Activated gamma-delta T cell treated with Interleukin-2 at 50 U/mL for 16 hours (primary cell): Measurements from ENCODE around the gene MUSTN1.

Experiments used
- DNase-seq: peaks from one replicate; pipeline ENCODE4 v3.0.0-alpha.2; 2020

MUSTN1 gene

GRCh38 chr3:52798978-52799476 lies 35.8 kb downstream of the MUSTN1 start:
- DNase-seq, result no peak

- DNase-seq, result no peak
Observed at GRCh38 chr3:52798376-52798977, 36.3 kb downstream of the MUSTN1 start.

- DNase-seq, result no peak
Observed at GRCh38 chr3:52796411-52796810, 38.4 kb downstream of the MUSTN1 start.

DNA sequence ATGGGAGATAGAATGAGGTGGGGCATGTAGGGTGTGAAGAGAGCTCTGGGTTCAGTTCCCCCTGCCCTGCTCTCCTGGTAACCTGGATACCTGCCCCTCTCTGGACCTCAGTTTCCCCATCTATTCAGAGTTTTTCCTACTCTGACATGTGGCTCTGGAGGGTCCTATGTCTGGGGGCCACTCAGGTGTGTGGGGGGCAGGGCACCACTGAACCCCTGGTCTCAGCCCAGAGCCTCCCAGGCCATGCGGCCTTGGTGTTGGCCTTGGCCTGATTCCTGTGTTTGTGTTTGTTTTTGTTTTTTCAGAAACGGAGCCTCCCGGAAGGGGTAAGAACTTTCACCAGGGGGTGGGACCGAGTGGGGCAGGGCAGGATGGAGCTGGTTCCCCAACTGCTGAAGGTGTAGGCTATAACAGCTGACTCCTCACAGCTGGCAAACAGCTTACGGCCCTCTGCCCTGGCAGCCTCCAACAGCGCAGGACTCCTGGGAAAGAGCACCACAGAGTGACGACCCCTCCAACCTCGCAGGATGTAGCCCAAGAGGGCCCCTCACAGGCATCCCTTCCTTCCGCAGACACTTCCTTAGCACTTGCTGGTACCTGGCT lies 39.4 kb downstream of the MUSTN1 start:
- DNase-seq, result no peak

DNA sequence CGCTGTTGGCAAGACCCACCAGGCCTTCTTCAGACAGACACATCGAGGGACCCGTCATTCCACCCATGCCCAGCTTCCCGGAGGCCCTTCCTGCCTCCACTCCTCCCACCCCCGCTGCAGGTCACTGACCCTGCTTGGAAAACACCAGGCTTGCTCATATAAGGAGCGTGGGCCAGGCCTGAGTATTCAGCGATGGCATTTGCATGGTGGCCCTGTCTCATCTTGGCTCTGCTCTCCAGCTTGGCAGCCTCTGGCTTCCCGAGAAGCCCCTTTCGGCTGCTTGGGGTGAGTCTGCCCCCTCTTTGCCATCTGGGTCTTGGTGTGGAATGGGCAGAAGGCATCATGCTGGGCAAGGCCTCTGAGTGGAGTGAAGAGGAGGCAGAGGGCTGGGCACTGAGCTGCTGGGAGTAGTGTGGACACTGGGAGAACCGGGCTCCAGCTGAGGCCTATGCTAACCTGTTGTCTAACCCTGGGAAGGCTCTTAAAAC lies 40.2 kb downstream of the MUSTN1 start, which contains the start of gene ITIH3:
TSS of gene ITIH3 (plus strand) at position 185 of the 488 bp plus-strand sequence. CDS start at position 193, 8 bp downstream.
- no peak for DNase-seq

DNA sequence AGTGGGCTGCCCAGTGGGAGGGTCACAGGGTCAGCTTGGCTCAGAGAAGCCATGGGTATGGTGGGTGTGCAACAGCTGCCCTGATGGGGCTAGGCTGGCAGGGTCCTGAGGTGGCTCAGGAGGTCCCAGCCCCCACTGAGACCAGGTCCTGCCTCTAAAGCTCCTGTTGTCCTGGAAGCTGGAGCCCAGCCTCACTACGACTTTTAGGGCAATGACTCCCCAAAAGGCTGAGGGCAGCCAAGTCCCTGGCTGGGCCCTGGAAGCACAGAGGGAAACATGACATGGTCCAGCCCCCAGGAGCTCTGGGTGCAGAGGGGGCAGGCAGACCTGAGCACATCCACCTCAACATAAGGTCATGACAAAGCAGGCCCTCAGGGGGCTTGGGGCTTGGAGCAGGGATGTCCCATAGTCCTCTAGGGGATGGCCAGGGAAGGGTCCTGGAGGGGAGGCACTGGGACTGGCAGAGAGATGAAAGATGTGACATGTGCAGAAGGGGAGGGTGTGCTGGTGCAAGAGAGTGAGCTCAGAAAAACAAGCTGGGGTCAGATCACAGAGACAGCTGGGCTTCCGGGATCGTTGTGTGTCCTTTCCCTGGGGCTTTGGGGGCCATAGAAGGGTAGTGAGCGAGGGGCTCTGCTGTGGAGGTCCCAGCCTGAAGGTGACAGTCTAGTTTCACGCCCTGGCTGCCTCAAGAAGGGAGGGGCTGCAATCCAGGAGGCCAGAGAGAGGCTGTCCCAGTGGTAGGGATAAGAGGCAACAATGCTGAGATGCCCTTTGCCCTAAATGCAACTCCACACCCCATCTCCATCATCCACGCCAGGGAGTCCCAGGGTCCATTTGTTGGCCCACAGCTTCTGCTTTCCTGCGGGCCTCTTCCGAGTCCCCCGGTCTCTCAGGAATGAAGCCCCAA lies 40.9 kb downstream of the MUSTN1 start:
- DNase-seq, result no peak

- DNase-seq, result no peak
Observed at GRCh38 chr3:52792961-52793695, 41.7 kb downstream of the MUSTN1 start.

DNA sequence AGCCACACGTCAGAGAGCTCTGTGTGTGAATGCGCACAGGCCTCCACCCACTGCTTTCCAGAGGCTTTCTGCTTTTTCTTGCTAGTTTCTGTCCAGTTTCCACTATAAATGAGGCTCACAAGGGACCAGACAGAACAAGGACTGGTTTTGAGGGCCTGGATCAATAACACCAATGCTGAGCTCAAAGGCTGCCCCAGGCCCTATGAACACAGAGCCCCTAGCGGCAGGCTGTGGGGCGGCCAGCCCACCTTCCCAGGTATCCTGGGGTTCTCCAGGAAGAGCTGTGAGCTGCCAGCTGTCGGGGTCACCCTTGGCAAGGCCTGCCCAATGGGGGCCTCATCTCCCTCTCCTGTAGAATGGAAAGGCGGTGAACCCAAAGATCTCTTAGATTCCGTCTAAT lies 42.4 kb downstream of the MUSTN1 start:
- DNase-seq, result no peak

DNA sequence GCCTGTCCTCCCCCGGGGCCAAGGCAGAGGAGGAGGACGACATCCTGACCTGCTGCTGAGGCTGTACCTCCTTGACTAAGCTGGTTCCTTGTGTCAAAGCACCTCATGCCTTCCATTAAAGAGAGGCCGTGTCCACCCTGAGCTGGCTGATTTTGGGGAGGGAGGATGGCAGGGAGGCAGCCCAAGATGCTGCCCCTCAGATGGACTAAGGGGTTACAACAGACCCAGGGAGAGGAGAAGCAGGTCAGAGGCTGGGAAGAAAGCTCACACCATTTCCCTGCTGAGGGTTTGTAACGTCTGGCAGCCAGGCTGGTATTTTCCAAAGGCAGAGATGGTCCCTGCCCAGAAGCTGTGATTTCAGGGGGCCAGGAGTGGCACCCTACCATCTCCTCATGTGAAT lies 42.9 kb downstream of the MUSTN1 start:
- DNase-seq, result no peak

GRCh38 chr3:52791366-52791765 lies 43.5 kb downstream of the MUSTN1 start:
- no peak for DNase-seq

- no peak for DNase-seq
Observed at GRCh38 chr3:52790741-52791140, 44.1 kb downstream of the MUSTN1 start.

GRCh38 chr3:52790337-52790736 lies 44.5 kb downstream of the MUSTN1 start:
- DNase-seq, result no peak

GRCh38 chr3:52789746-52790040 lies 45.1 kb downstream of the MUSTN1 start:
- no peak for DNase-seq

DNA sequence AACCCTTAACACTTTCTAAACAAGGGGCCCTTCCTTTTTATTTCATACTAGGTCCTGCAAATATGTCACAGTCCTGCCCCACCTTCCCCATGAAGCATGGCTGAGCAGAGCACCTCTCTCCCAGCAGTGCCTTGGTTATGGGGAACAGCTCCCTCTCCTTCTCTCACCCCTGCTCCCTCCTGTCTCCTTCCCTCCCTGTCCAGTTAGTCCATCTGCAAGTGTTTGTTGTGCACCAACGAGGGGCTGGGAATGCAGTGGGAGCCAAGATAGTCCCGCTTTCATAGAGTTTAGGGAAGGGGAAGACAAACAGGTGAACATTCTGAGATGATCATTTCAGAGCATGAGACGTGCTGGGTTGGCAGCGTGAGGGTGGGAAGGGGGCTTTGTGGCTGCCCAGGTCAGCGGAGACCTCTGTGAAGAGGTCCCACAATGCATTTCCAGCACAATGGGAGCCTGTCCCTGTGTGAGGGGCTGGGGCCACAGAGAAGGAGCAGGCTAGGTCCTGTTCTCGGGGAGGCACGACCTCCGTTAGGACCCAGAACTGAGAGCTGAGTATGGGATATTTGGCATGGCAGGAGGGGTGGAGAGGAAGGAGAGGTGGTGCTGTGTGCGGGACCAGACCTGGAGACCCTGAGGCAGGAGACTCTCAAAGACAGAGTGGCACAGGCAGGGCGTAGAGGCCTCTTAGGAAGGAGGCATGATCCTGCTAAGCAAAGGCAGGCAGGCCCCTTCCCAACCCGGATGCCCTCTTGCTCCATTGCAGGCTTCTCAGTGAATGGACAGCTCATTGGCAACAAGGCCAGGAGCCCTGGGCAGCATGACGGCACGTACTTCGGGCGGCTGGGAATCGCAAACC lies 45.7 kb downstream of the MUSTN1 start:
- DNase-seq, result no peak

- no peak for DNase-seq
Observed at GRCh38 chr3:52787672-52788625, 46.9 kb downstream of the MUSTN1 start.

DNA sequence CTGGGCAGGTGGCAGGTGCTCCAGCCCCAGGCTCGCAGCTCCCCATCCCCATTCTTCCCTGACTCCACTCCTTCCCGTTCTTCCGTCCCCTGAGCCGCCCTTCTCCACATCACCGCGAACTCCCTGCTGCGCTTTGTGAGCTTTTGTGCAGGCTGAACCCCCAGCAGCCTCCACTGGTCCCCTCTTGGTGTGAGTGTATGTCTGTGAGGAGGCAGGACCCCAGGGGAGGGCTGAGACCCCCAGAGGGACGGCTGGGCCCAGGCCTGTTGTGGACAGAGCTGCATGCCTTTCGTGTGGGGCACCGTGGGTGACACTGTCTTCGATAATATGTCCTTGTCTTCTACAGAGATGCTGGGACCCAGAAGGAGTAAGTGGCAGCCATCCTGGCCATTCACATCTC lies 47.6 kb downstream of the MUSTN1 start:
- no peak for DNase-seq

- DNase-seq, result no peak
Observed at GRCh38 chr3:52786330-52787215, 48.2 kb downstream of the MUSTN1 start.

- DNase-seq, result no peak
Observed at GRCh38 chr3:52784931-52785590, 49.8 kb downstream of the MUSTN1 start.

GRCh38 chr3:52784021-52784621 lies 50.7 kb downstream of the MUSTN1 start:
- no peak for DNase-seq
